GM12801 (cell line): ENCODE data around the gene ANK2.

Source experiments
- TF ChIP-seq, protein P1 (sequence below): IDR thresholded peaks from one replicate; pipeline ENCODE4 v1.5.1; 2011; ENCODE audit warnings: control low read depth; ENCODE audit not compliant: insufficient read length; ENCODE audit errors: extremely low read depth

Gene ANK2

DNA sequence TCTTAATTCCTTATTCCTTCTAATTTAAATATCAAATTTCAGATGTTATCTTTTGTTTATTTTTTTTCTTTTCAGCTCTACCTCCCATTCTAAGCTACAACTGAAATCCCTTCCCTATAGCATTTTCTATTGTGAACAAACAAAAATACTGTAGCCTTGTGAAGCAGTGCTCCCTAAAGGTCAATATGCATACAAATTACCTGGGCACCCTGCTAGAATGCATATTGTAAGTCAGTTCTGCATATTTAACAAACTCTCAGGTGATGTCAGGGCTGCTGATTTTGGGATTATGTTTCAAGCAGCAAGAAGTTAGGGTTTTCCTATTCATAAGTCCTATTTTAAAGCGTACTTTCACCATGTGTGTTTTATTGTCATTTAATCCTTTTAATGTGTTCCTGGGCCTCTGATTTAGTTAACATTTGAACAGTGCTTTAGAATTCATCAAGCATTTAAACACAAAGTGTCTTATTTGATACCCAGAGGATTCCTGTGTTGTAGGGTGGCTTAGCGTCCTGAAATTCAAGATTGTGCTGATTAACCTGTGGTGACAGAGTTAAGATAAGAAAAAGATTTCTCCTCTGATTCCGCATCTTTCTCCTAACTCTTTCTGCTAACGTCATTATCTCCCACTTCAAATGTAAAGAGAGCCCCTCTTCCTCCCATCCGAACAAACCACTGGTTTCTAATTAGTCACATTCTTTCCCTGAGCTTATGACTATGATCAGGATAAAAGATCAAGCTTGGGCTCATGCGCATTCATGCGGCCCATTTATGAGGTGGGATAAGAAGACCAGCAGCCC is 221.3 kb downstream of the ANK2 start:
- TF ChIP-seq, protein P1, sequence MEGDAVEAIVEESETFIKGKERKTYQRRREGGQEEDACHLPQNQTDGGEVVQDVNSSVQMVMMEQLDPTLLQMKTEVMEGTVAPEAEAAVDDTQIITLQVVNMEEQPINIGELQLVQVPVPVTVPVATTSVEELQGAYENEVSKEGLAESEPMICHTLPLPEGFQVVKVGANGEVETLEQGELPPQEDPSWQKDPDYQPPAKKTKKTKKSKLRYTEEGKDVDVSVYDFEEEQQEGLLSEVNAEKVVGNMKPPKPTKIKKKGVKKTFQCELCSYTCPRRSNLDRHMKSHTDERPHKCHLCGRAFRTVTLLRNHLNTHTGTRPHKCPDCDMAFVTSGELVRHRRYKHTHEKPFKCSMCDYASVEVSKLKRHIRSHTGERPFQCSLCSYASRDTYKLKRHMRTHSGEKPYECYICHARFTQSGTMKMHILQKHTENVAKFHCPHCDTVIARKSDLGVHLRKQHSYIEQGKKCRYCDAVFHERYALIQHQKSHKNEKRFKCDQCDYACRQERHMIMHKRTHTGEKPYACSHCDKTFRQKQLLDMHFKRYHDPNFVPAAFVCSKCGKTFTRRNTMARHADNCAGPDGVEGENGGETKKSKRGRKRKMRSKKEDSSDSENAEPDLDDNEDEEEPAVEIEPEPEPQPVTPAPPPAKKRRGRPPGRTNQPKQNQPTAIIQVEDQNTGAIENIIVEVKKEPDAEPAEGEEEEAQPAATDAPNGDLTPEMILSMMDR, result no peak

DNA sequence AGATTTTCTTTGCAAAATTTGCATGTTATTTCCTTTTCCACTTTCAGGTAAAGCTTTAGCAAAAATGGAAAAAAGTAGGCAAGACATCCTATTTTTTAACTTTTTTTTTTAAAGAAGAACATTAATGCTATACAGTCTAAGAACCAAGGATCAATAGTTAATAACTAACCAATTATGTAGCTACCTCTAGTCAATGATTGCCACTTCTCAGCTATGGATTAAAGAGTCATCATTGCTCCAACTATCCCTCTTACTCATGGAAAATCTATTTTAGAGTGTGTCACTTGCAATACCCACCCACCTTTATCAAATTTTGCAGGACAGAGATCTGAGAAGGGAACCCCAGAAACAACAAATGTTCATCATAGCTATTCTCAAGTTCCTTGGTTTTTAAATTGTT is 223.1 kb downstream of the ANK2 start:
- TF ChIP-seq, protein P1, result no peak

DNA sequence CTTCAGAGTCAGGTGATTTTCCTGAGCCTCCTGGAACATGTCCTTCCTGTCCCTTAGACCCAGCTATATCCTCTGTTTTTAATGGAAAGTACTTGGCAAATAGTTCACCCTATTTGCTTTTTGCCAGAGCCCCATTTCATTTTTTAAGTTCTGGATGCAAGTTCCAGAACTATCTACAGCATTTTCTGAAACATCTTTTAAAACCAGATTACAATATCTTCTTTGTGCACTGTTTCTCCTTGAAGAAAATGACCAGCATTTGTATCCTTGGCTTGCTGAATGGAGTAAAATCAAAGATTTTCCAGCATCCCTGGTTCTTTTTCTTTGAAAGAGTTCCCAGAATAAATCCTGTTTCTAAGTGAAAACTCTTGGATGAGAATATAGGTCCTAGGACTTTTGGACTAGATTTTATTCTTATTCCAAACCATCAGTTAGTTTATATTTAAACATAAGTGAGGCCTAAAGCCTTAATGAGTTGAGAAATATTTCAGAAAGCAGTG is 224.3 kb downstream of the ANK2 start:
- TF ChIP-seq, protein P1, result no peak

DNA sequence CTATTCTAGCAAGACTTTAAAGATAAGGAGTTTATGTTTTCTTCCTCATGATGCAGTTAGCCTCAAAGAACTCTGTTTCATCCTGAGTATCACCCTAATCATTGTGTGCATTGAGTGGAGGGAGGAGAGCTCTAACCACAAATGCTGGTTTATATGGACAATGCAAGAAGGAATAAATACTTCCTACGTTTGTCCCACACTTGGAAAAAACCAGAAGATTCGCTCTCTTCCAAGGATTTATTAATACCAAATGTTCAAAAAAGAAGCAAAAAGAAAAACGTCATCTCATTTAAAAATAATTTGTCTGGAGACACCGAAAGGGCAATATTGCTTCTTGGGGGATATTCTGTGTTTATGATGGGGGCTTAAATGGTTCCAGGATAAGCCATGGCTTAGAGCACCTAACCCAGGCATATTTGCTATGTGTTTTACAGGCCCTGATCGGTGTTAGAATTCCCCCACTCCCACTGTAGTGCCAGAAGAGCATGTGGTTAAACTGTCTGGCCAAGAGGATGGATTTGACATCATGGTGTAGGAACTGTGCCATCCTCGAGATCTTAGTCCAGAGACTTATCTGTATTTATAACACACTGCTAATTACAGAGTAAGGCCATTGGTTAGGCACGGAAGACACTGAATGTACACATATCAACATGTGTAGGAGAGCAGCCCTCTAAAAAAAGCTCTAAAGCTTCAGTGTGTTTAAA is 227.2 kb downstream of the ANK2 start:
- TF ChIP-seq, protein P1, result no peak

DNA sequence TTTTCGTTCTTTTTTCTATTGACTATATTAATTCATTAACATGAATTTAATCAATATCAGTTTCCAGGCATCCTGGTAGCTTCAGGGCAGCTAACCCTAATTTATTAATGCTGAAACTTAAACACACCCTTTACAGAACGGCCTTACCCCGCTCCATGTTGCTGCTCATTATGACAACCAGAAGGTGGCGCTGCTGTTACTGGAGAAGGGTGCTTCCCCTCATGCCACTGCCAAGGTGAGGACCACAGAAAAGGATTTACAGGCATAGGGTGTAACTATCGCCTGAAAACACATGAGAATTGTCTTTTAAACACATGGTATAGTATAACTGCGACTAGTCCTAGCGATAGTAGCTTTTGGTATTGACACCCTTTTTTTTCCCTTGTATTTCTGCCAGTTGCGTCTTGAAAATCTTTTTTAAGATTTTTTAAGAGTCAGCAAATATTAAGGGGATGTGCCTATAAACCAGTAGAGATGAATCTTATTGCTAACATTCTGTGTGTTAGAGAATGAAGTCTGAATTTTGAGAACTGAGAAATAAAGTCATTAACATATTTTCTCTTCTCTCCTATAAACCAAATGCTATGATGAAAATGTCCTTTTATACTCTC is 229.0 kb downstream of the ANK2 start:
- TF ChIP-seq, protein P1, result no peak

DNA sequence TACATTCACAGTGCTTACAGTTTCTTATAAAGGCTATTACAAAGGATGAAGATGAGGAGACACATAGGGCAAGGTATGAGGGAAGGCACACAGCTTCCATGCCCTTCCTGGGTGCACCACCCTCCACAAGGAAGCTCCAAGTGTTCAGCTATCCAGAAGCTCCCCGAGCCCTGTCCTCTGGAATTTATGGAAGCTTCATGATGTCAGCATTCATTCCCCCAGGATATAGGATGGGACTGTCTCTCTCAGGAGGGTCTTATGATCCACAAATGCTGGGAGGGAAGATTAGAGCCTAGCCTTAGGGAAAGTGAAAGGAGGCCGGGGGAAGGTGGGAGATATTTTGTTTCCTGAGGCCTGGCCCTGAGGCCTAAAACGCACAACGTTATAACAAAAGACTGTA is 236.0 kb downstream of the ANK2 start:
- TF ChIP-seq, protein P1, result no peak

DNA sequence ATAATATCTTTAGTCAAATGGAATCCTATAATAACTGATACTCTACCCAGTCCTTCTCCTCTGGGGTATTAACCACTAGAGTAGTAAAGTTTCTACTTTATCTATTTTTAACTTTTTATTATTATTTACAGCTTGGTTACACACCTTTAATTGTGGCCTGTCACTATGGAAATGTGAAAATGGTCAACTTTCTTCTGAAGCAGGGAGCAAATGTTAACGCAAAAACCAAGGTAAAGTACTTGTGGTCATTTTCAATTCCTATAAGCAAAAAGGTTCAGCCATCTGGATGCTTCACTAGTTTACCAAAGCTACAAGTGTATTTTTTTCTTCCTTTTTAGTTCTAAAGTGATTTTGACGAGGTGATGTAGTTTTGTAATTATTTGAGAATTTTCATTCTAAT is 238.8 kb downstream of the ANK2 start:
- TF ChIP-seq, protein P1, result no peak
